HL-60 (cell line): Measurements from ENCODE around the gene PBX3.

Source experiments
- DNase-seq, 2 experiments: peaks; one replicate each; pipeline ENCODE4 v3.0.0-alpha.2; 2010 to 2020; ENCODE audit warnings: low read depth in 1 of 2, low spot score in 1 of 2
- H3K27ac ChIP-seq: fragments of 250-450 bp; sonication (Bioruptor Pico); replicated peaks from 2 replicates; pipeline ENCODE4 v1.5.1; 2020; ENCODE audit warnings: mild to moderate bottlenecking, moderate library complexity
- H3K27me3 ChIP-seq: fragments of 250-450 bp; sonication (Bioruptor Pico); 2 replicates; pipeline ENCODE4 v1.5.1; 2021; ENCODE audit warnings: mild to moderate bottlenecking, moderate library complexity; ENCODE audit not compliant: insufficient read depth, poor library complexity, severe bottlenecking
- H3K4me3 ChIP-seq: replicated peaks from 2 replicates; pipeline ENCODE4 v1.5.1; 2011; ENCODE audit warnings: mild to moderate bottlenecking, control low read depth, low read length; ENCODE audit not compliant: insufficient read depth
- GABPA ChIP-seq: IDR thresholded peaks from 2 replicates; pipeline ENCODE4 v1.6.1; 2012; ENCODE audit warnings: low read depth
- POLR2AphosphoS5 ChIP-seq: IDR thresholded peaks from 2 replicates; pipeline ENCODE4 v1.6.1; 2012; ENCODE audit warnings: low read depth
- SPI1 ChIP-seq: IDR thresholded peaks from 2 replicates; pipeline ENCODE4 v1.6.1; 2012; ENCODE audit warnings: low read depth, mild to moderate bottlenecking, borderline replicate concordance
- TF ChIP-seq, protein P1 (sequence below): IDR thresholded peaks from 2 replicates; pipeline ENCODE4 v1.6.1; 2012; ENCODE audit warnings: low read depth; ENCODE audit not compliant: insufficient replicate concordance
- TF ChIP-seq, protein P2 (sequence below): IDR thresholded peaks from one replicate; pipeline ENCODE4 v1.5.1; 2011; ENCODE audit warnings: low read length, control low read depth, inconsistent platforms; ENCODE audit not compliant: insufficient read depth

The PBX3 gene

DNA sequence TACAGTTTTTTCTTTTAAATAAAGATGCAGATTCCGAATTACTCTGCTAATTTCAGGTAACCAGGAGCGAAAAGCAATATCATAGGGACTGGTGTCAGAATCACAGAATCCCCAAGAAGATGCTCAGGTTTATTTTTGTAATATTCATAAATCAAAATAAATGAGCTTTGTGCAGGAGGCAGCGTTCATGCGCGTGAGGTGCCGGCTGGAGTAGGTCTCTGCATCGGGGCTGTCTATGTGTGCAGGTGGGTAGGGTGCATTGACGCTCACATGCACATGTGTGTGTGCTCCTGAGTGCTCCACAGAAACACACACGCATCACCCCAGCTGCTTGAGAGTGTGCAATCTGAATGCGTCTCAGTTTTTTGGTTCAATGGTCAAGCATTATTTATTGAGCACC lies 226.4 kb downstream of the PBX3 start:
- no peak overlapping the region for H3K27ac ChIP-seq
- H3K27me3 ChIP-seq = no peaks in the 10 kb centered on the region
- no peak for TF ChIP-seq GABPA
- TF ChIP-seq, protein P1, sequence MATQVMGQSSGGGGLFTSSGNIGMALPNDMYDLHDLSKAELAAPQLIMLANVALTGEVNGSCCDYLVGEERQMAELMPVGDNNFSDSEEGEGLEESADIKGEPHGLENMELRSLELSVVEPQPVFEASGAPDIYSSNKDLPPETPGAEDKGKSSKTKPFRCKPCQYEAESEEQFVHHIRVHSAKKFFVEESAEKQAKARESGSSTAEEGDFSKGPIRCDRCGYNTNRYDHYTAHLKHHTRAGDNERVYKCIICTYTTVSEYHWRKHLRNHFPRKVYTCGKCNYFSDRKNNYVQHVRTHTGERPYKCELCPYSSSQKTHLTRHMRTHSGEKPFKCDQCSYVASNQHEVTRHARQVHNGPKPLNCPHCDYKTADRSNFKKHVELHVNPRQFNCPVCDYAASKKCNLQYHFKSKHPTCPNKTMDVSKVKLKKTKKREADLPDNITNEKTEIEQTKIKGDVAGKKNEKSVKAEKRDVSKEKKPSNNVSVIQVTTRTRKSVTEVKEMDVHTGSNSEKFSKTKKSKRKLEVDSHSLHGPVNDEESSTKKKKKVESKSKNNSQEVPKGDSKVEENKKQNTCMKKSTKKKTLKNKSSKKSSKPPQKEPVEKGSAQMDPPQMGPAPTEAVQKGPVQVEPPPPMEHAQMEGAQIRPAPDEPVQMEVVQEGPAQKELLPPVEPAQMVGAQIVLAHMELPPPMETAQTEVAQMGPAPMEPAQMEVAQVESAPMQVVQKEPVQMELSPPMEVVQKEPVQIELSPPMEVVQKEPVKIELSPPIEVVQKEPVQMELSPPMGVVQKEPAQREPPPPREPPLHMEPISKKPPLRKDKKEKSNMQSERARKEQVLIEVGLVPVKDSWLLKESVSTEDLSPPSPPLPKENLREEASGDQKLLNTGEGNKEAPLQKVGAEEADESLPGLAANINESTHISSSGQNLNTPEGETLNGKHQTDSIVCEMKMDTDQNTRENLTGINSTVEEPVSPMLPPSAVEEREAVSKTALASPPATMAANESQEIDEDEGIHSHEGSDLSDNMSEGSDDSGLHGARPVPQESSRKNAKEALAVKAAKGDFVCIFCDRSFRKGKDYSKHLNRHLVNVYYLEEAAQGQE = no peak
- TF ChIP-seq, protein P2, sequence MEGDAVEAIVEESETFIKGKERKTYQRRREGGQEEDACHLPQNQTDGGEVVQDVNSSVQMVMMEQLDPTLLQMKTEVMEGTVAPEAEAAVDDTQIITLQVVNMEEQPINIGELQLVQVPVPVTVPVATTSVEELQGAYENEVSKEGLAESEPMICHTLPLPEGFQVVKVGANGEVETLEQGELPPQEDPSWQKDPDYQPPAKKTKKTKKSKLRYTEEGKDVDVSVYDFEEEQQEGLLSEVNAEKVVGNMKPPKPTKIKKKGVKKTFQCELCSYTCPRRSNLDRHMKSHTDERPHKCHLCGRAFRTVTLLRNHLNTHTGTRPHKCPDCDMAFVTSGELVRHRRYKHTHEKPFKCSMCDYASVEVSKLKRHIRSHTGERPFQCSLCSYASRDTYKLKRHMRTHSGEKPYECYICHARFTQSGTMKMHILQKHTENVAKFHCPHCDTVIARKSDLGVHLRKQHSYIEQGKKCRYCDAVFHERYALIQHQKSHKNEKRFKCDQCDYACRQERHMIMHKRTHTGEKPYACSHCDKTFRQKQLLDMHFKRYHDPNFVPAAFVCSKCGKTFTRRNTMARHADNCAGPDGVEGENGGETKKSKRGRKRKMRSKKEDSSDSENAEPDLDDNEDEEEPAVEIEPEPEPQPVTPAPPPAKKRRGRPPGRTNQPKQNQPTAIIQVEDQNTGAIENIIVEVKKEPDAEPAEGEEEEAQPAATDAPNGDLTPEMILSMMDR = no peak
- TF ChIP-seq SPI1 = no peak
- TF ChIP-seq POLR2AphosphoS5 = no peak
- no peak for DNase-seq
- H3K4me3 ChIP-seq = no peak overlapping the region

DNA sequence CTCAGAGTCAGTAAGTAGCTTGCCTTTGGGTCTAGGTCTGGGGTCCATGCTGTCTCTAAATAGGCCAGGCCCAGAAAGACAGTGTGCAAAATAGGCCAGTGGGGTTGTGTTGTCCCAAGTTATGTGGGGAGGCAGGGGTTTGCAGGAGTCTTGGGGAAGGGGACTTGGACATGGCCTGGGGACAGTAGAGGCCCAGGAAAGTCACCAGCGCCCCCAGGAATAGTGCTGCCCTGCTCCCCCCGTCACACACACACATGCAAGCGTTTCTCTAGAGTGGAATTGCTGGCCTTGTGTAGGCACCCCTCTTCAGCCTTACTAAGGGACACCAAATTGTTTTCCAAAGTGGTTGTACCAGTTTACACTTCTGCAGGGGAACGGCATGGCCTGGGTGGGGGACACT lies 227.5 kb downstream of the PBX3 start:
- H3K27me3 ChIP-seq = no peaks in the 10 kb centered on the region
- no peak for DNase-seq
- TF ChIP-seq, protein P1 = no peak
- TF ChIP-seq GABPA (no peak), POLR2AphosphoS5 (no peak), SPI1 (no peak)
- TF ChIP-seq, protein P2 = no peak
- H3K4me3 ChIP-seq = no peak overlapping the region
- no peak overlapping the region for H3K27ac ChIP-seq

DNA sequence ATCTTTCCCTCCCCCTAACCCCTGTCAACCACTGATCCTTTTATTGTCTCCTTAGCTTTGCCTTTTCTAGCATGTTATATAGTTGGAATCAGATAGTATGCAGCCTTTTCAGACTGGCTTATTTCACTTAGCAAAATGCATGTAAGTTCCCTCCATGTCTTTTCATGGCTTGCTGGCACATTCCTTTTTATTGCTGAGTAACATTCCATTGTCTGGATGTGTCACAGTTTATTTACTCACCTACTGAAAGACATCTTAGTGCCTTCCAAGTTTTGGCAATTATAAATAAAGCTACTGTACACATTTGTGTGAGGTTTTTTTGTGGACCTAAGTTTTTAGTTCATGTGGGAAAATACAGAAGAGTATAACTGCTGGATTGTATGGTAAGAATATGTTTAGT lies 230.1 kb downstream of the PBX3 start:
- no peak overlapping the region for H3K4me3 ChIP-seq
- no peaks in the 10 kb centered on the region for H3K27me3 ChIP-seq

More for the DNA sequence above, 230.1 kb downstream of the PBX3 start:
- no peak for DNase-seq
- no peak overlapping the region for H3K27ac ChIP-seq
- TF ChIP-seq, protein P1 = no peak
- no peak for TF ChIP-seq SPI1
- TF ChIP-seq, protein P2 = no peak
